HG03108 (cell line): Measurements from ENCODE around the gene AK5.
A peak's percentile ranks its signal among the peaks of the same experiment; 100 is the strongest.

ENCODE experiments used
- ATAC-seq: cut with Tn5 transposase; IDR thresholded peaks from one replicate; pipeline ENCODE4 v1.9.1; 2021; ENCODE audit warnings: moderate library complexity; ENCODE audit not compliant: unreplicated experiment

AK5 gene

DNA sequence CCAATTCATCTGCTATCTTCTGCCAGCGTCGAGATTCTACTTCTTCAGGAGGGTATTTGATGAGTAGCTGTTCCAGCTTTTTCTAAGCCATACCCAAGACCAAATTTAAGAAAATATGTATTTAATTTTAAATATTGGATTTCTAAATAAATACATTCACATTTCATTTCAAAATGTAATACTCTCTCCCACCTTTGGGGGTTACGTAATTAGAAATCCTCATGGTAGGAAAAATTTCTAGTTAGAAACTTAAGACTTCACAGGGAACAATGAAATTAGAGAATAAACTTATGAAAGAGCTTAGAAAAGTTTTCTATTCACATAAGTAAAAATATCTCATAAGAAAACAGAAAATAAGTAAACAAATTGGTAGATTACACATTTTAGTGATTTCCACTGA lies 297.7 kb downstream of the AK5 start:
- ATAC-seq, result no peak

GRCh38 chr1:77582905-77583304 lies 301.1 kb downstream of the AK5 start:
- peak; percentile 62 for ATAC-seq

- no peak for ATAC-seq
These were observed 301.7 kb downstream of the AK5 start for GRCh38 chr1:77583483-77583882.

- no peak for ATAC-seq
These were observed 303.1 kb downstream of the AK5 start for GRCh38 chr1:77584884-77585283.

- ATAC-seq, result no peak
These were observed 303.9 kb downstream of the AK5 start for GRCh38 chr1:77585610-77586314.

GRCh38 chr1:77589231-77589630 lies 307.4 kb downstream of the AK5 start:
- no peak for ATAC-seq

DNA sequence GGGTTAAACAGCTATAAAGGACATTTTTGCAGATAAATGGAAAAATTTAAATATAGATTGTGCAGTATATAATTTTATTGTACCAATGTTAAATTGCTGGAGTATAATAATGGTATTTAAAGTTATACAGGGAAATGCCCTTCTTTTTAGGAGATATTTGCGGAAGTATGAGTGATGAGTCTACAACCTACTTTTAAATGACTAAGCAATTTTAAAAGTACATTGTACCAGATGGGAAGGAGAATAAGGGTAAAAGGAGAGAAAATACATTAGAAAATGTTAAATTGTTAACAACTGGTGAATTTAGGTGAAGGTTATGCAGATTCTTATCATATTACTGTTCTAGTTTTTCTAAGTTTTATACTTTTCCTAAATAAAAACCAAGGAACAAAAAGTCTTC lies 308.8 kb downstream of the AK5 start:
- no peak for ATAC-seq

DNA sequence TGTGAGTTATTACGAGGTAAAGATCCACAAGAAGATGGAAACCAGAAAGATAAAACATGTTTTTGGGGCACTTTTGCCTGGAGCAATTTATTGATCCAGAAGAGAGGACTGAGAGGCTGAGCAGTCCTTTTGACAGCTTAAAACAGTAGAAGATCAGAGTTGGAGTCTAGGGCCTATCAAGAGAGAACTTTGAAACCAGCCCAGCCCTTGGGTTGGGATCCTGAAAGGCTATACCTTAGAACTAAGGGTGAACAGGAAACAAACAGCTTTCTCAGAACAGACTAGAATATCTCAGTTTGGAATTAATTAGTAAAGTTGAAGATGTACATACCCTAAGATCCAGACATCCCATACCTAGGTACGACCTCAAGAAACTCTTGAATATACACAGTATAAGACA lies 311.1 kb downstream of the AK5 start:
- no peak for ATAC-seq

DNA sequence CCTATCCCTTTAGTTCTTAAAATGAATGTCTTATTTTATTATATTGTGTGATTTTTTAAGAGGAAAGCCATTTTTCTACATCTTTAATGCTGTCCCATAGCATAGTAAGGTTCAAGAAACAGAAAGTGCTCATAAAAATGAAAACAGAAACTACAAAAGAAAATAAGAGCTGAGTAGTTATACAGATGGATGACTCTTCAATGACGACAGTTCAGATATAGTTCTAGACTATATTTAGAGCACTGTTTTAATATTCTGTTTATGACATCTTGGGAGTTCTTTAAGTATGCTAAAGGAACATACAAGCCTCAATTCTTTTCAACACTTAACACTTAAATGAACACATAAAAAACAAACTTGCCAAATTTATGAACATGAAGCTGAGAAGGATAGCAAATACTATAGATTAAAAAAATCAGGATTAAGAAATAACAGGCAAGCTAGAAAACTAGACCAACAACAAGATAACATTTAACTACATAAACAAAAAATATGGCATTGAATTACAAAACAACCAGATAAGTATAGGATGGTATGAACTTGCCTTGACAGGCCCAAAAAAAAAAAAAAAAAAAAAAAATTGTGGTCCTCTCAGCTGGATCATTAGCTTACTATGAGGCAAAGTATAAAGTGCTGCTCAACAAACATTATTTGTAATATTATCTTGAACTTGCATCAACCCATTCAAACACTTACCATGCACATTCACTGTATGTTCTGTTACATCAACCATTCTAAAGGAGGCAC lies 312.7 kb downstream of the AK5 start:
- peak; percentile 86 for ATAC-seq

DNA sequence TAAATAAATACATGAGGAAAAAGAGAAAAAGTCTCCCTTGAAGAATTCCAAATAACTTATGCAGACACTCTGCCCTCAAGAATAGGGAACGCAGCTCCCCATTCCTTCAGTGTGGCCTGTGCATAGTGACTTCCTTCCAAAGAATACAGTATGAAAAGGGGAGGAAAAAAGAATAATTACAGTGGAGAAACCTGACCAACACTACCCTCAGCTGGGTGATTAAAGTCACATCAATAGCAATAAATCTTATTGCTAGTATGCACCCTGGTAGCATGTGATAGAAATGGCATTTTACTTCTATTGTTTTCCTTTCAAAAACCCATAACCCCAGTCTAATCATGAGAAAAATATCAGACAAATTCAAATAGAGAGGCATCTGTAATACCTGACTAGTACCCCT lies 315.5 kb downstream of the AK5 start:
- no peak for ATAC-seq

- ATAC-seq, result no peak
These were observed 323.6 kb downstream of the AK5 start for GRCh38 chr1:77605246-77606026.

- ATAC-seq, result no peak
These were observed 327.1 kb downstream of the AK5 start for GRCh38 chr1:77608893-77609292.
